Measurements from ENCODE around the gene DGKH.
A peak's percentile ranks its signal among the peaks of the same experiment; 100 is the strongest.
"Not testable (repeated sequence)": the region's sequence is repeated elsewhere in the genome, so short reads cannot be mapped to it uniquely, and the experiment has no call there.

Gene DGKH

DNA sequence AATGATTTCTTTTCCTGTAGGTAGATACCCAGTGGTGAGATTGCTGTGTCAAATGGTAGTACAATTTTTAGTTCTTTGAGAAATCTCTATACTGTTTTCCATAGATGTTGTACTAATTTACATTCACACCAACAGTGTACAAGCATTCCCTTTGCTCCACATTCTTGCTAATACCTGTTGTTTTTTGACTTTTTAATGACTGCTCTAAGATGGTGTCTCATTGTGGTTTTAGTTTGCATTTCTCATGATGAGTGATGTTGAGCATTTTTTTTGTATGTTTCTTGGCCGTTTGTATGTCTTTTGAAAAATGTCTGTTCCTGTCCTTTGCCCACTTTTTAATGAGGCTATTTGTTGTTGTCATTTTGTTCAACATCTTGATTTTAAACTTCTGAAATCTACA is 103.3 kb downstream of the DGKH start:
- FAIRE-seq (peak; percentile 5), DNase-seq (ENCODE audit: insufficient read length) (no peak)
- TF ChIP-seq POLR2A (IDR thresholded peaks at IDR 0.05; ENCODE audit: low read depth, low read length) (no peak), POLR2AphosphoS5 (IDR thresholded peaks at IDR 0.05; ENCODE audit: low read depth, low read length) (no peak), TAF1 (IDR thresholded peaks at IDR 0.05; ENCODE audit: borderline replicate concordance, low read depth, low read length) (no peak)

GRCh38 chr13:42152495-42152894 is 104.0 kb downstream of the DGKH start:
- TF ChIP-seq TAF1 (IDR thresholded peaks at IDR 0.05; ENCODE audit: borderline replicate concordance, low read depth, low read length) (no peak), POLR2AphosphoS5 (IDR thresholded peaks at IDR 0.05; ENCODE audit: low read depth, low read length) (no peak), POLR2A (IDR thresholded peaks at IDR 0.05; ENCODE audit: low read depth, low read length) (no peak)
- DNase-seq (ENCODE audit: insufficient read length) (no peak), FAIRE-seq (no peak)

GRCh38 chr13:42153199-42154113 is 105.0 kb downstream of the DGKH start:
- FAIRE-seq: peak; percentile 63
- no peak for DNase-seq (ENCODE audit: insufficient read length)
- TF ChIP-seq POLR2AphosphoS5 (IDR thresholded peaks at IDR 0.05; ENCODE audit: low read depth, low read length): no peak

DNA sequence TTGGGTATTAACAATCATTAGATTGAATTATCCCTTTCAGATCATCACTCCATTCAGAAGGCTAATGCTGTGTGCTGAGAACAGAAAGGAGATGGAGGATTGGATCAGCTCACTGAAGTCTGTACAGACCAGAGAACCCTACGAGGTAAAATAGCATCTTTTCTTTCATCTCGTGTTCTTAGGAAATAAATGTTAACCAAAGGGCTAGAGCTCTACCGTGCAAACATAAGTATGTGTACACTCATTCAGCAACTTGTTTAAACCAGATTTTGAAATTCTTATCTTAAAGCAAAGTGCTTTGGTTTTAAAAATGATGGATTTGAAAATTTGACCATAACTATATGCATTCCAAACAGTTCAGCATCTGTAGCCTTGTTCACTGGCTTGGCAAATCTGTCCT is 106.8 kb downstream of the DGKH start:
- FAIRE-seq (peak; percentile 48), DNase-seq (ENCODE audit: insufficient read length) (no peak)
- TF ChIP-seq POLR2A (IDR thresholded peaks at IDR 0.05; ENCODE audit: low read depth, low read length): no peak
- TF ChIP-seq TAF1 (IDR thresholded peaks at IDR 0.05; ENCODE audit: borderline replicate concordance, low read depth, low read length): no peak
- no peak for TF ChIP-seq POLR2AphosphoS5 (IDR thresholded peaks at IDR 0.05; ENCODE audit: low read depth, low read length)

- not testable (repeated sequence) for FAIRE-seq; DNase-seq (ENCODE audit: insufficient read length)
Measured at GRCh38 chr13:42163338-42163737, 114.9 kb downstream of the DGKH start.

DNA sequence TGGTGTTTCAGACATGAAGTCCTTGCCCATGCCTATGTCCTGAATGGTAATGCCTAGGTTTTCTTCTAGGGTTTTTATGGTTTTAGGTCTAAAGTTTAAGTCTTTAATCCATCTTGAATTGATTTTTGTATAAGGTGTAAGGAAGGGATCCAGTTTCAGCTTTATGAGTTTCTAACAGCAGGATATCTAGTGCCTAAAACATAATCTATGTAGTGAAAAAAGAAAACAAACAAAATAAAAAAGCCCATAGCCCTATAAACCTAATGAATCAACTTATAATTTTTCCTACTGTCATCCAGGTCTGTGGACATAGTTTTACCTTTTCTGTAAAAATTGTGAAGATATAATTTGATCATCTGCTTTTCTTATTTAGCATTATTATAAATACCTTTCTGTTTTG is 115.5 kb downstream of the DGKH start:
- not testable (repeated sequence) for DNase-seq (ENCODE audit: insufficient read length); FAIRE-seq

- FAIRE-seq (no peak), DNase-seq (ENCODE audit: insufficient read length) (no peak)
- TF ChIP-seq POLR2AphosphoS5 (IDR thresholded peaks at IDR 0.05; ENCODE audit: low read depth, low read length): no peak
- TF ChIP-seq TAF1 (IDR thresholded peaks at IDR 0.05; ENCODE audit: borderline replicate concordance, low read depth, low read length): no peak
- no peak for TF ChIP-seq POLR2A (IDR thresholded peaks at IDR 0.05; ENCODE audit: low read depth, low read length)
Measured at GRCh38 chr13:42164557-42165125, 116.2 kb downstream of the DGKH start.

DNA sequence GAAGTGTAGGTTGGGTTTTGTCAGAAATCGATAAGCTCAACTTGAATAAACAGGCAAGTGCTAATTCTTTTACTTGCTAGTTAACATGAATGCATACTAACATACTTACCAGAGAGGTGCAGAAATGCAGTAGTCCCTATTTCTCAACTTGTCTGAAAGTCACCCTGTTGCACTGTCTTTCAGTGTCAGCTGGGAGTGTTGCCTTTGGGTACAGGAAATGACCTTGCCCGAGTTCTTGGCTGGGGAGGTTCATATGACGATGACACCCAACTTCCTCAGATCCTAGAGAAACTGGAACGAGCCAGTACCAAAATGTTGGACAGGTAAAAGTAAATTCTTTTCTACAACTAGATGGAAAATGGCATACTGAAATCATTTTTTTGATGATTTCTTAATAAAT is 120.0 kb downstream of the DGKH start:
- TF ChIP-seq POLR2A (IDR thresholded peaks at IDR 0.05; ENCODE audit: low read depth, low read length) (no peak), TAF1 (IDR thresholded peaks at IDR 0.05; ENCODE audit: borderline replicate concordance, low read depth, low read length) (no peak), POLR2AphosphoS5 (IDR thresholded peaks at IDR 0.05; ENCODE audit: low read depth, low read length) (no peak)
- DNase-seq (ENCODE audit: insufficient read length) (no peak), FAIRE-seq (no peak)

DNA sequence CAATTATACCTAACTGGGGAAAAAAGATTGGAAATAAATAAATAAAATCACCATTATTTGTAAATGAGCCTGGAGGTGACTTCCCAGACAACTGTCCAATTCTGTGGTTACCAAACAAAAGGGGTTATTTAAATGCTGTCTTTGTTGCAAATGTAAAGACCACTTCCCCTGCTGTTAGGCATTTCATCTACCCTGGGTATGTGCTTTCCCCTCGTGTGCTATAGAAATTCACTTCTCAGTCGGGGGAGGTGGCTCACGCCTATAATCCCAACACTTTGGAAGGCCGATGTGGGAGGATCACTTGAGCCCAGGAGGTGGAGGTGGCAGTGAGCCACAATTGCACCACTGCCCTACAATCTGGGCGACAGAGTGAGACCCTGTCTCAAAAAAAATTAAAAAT is 121.6 kb downstream of the DGKH start:
- DNase-seq (ENCODE audit: insufficient read length) (no peak), FAIRE-seq (no peak)
- TF ChIP-seq TAF1 (IDR thresholded peaks at IDR 0.05; ENCODE audit: borderline replicate concordance, low read depth, low read length) (no peak), POLR2A (IDR thresholded peaks at IDR 0.05; ENCODE audit: low read depth, low read length) (no peak), POLR2AphosphoS5 (IDR thresholded peaks at IDR 0.05; ENCODE audit: low read depth, low read length) (no peak)

DNA sequence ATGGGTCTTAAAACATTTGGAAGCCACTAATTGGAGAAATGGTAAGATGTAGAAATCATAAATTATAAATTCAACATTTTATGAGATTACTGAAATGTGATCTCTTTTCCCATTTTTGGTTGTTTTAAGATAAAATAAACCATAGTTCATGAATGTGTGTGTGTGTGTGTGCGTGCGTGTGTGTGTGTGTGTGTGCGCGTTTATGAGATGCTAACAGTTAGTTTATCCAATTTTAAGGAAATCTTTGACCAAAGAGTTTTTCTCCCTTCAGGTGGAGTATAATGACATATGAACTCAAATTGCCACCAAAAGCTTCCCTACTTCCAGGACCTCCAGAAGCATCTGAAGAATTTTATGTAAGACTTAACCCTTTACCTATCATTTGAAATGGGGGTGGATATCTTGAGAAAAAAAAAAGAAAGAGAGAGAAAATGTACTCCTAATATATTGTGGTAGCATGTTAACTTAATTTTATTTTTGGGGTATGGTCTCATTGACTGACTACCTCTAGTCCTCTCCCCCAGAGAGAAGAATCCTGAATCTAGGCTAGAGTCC is 125.4 kb downstream of the DGKH start:
- TF ChIP-seq TAF1 (IDR thresholded peaks at IDR 0.05; ENCODE audit: borderline replicate concordance, low read depth, low read length) (no peak), POLR2A (IDR thresholded peaks at IDR 0.05; ENCODE audit: low read depth, low read length) (no peak), POLR2AphosphoS5 (IDR thresholded peaks at IDR 0.05; ENCODE audit: low read depth, low read length) (no peak)
- DNase-seq (ENCODE audit: insufficient read length) (no peak), FAIRE-seq (no peak)

DNA sequence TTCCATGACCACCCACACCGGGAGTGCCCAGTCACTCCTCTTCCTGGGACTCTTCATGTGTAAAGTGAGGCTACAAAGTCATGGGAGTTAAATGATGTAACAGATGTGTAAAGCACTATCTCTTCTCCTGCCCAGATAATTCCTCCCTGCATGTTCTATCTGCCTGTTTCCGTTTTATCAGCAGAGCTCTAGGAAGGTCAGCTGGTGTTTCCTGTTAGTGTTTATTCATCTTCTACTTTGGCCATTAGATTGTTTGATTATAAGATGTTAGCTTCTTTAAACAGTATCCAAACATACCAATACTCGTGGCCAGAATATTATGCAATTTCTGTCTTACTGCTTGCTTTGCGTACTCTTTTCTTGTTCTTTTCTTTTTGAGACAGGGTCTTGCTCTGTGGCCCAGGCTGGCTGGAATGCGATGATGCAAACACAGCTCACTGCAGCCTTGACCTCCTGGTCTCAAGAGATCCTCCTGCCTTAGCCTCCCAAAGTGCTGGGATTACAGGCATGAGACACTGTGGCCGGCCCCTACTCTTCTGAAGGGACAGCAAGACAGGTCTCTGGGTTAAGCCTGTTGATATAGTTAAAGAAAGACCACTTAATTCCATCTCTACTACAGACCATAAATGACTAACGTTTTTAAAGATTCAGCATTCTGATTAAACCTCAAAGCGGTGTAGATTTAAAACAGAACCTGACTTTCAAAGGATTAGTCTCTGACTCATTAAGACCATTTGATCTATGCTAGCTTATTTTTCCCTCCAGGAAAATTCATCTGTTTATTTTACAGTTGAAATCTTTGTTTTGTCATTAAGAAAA is 126.1 kb downstream of the DGKH start:
- DNase-seq (ENCODE audit: insufficient read length) (no peak), FAIRE-seq (no peak)
- TF ChIP-seq POLR2A (IDR thresholded peaks at IDR 0.05; ENCODE audit: low read depth, low read length): no peak
- no peak for TF ChIP-seq POLR2AphosphoS5 (IDR thresholded peaks at IDR 0.05; ENCODE audit: low read depth, low read length)
- TF ChIP-seq TAF1 (IDR thresholded peaks at IDR 0.05; ENCODE audit: borderline replicate concordance, low read depth, low read length): no peak

- no peak for FAIRE-seq
- TF ChIP-seq POLR2AphosphoS5 (IDR thresholded peaks at IDR 0.05; ENCODE audit: low read depth, low read length): no peak
- no peak for TF ChIP-seq TAF1 (IDR thresholded peaks at IDR 0.05; ENCODE audit: borderline replicate concordance, low read depth, low read length)
- no peak for TF ChIP-seq POLR2A (IDR thresholded peaks at IDR 0.05; ENCODE audit: low read depth, low read length)
- DNase-seq (ENCODE audit: insufficient read length): no peak
Measured at GRCh38 chr13:42176294-42176693, 127.8 kb downstream of the DGKH start.
